DND-41 (cell line): Measurements from ENCODE around the gene IL1RL1.

Experiments used
- ATAC-seq: fragments of 200-7000 bp; cut with Tn5 transposase; 3 replicates; pipeline ENCODE4 v1.9.1; 2021; ENCODE audit warnings: low read depth; ENCODE audit not compliant: insufficient read depth
- DNase-seq: peaks from one replicate; pipeline ENCODE4 v3.0.0-alpha.2; 2020
- H2AFZ ChIP-seq: 2 replicates; pipeline ENCODE4 v1.6.0; 2012; ENCODE audit warnings: low read depth, low read length
- H3K27ac ChIP-seq: 2 replicates; pipeline ENCODE4 v1.5.1; 2012; ENCODE audit warnings: low read length, inconsistent platforms
- H3K27me3 ChIP-seq: fragments of 200-600 bp; sonication (generic); 2 replicates; pipeline ENCODE4 v1.6.0; 2012; ENCODE audit warnings: low read length, mild to moderate bottlenecking, inconsistent platforms; ENCODE audit not compliant: insufficient read depth, poor library complexity
- H3K36me3 ChIP-seq: 2 replicates; pipeline ENCODE4 v1.5.1; 2012; ENCODE audit warnings: low read length, inconsistent platforms; ENCODE audit not compliant: insufficient read depth
- H3K4me1 ChIP-seq: 2 replicates; pipeline ENCODE4 v1.5.1; 2012; ENCODE audit warnings: mild to moderate bottlenecking, low read length; ENCODE audit not compliant: insufficient read depth
- H3K4me2 ChIP-seq: 2 replicates; pipeline ENCODE4 v1.6.0; 2012; ENCODE audit warnings: mild to moderate bottlenecking, moderate library complexity, low read length, inconsistent platforms; ENCODE audit not compliant: insufficient read depth
- H3K4me3 ChIP-seq, 2 experiments: fragments of 200-600 bp in 1 of 2; shearing (Covaris generic) in 1 of 2; 2 replicates each; pipeline ENCODE4 v1.5.1; 2012 to 2016; ENCODE audit warnings: inconsistent platforms in 2 of 2, low read length in 2 of 2, mild to moderate bottlenecking in 2 of 2, low read depth in 1 of 2, moderate library complexity in 1 of 2
- H3K79me2 ChIP-seq: 2 replicates; pipeline ENCODE4 v1.6.0; 2012; ENCODE audit warnings: low read length, inconsistent platforms; ENCODE audit not compliant: insufficient read depth
- H3K9ac ChIP-seq: 2 replicates; pipeline ENCODE4 v1.6.0; 2012; ENCODE audit warnings: low read depth, mild to moderate bottlenecking, inconsistent platforms, low read length, moderate library complexity
- H3K9me3 ChIP-seq: 2 replicates; pipeline ENCODE4 v1.5.1; 2012; ENCODE audit warnings: low read length, moderate library complexity, mild to moderate bottlenecking, inconsistent platforms; ENCODE audit not compliant: insufficient read depth, severe bottlenecking
- H4K20me1 ChIP-seq: 2 replicates; pipeline ENCODE4 v1.6.0; 2012; ENCODE audit warnings: low read length; ENCODE audit not compliant: insufficient read depth
- EZH2 ChIP-seq: IDR thresholded peaks from 3 replicates; pipeline ENCODE4 v1.6.1; 2012; ENCODE audit warnings: borderline replicate concordance, low read depth, mild to moderate bottlenecking, moderate library complexity, low read length, inconsistent platforms; ENCODE audit not compliant: severe bottlenecking
- TF ChIP-seq, protein P1 (sequence below): IDR thresholded peaks from 2 replicates; pipeline ENCODE4 v1.5.1; 2012; ENCODE audit warnings: borderline replicate concordance, low read length, moderate library complexity, mild to moderate bottlenecking; ENCODE audit not compliant: poor library complexity, severe bottlenecking; ENCODE audit errors: extremely low read depth

IL1RL1 gene

DNA sequence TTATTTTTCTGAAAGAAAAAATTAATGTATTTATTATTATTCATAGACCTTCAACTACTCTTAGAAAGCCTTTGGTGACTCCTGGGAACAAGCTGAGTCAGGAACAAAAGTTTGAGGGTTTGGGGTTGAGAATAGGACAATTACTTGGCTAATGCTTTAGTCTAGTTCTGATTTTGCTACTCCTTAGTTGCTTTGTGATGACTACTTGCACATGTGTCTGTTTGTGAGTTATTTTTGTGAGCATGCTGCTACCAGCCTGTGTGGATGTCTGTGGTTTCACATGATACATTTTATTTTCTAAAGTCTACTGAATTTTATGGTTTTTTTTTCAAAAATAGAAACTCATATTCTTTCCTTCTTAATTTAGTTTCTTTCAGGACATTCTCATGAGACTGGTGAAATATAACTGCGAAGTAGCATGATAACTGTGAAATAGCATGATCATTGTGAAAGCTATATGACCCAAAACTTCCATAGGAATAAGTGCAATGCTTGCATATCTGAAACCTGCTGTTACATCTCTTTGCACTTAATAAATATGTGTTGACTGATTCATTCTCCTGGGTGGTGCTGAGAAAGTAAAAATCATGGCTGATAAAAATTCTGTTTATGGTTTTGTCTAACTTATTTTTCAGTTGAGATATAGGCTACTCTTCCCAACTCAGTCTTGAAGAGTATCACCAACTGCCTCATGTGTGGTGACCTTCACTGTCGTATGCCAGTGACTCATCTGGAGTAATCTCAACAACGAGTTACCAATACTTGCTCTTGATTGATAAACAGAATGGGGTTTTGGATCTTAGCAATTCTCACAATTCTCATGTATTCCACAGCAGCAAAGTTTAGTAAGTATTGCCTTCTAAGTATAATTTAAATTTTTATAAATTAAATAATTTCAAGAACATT is 26.4 kb downstream of the IL1RL1 start:
- Histone ChIP-seq H3K9me3 (no peaks in the 10 kb centered on the region), H3K27ac (no peak overlapping the region), H3K79me2 (no peaks in the 10 kb centered on the region), H3K4me1 (no peaks in the 10 kb centered on the region), H3K36me3 (no peaks in the 10 kb centered on the region), H2AFZ (no peak overlapping the region), H3K4me3 (no peak overlapping the region), H3K9ac (no peak overlapping the region), H3K27me3 (no peaks in the 10 kb centered on the region), H3K4me2 (no peak overlapping the region), H4K20me1 (no peaks in the 10 kb centered on the region)
- no peak for ATAC-seq
- DNase-seq: no peak
- no peak for TF ChIP-seq EZH2
- TF ChIP-seq, protein P1, sequence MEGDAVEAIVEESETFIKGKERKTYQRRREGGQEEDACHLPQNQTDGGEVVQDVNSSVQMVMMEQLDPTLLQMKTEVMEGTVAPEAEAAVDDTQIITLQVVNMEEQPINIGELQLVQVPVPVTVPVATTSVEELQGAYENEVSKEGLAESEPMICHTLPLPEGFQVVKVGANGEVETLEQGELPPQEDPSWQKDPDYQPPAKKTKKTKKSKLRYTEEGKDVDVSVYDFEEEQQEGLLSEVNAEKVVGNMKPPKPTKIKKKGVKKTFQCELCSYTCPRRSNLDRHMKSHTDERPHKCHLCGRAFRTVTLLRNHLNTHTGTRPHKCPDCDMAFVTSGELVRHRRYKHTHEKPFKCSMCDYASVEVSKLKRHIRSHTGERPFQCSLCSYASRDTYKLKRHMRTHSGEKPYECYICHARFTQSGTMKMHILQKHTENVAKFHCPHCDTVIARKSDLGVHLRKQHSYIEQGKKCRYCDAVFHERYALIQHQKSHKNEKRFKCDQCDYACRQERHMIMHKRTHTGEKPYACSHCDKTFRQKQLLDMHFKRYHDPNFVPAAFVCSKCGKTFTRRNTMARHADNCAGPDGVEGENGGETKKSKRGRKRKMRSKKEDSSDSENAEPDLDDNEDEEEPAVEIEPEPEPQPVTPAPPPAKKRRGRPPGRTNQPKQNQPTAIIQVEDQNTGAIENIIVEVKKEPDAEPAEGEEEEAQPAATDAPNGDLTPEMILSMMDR: no peak

DNA sequence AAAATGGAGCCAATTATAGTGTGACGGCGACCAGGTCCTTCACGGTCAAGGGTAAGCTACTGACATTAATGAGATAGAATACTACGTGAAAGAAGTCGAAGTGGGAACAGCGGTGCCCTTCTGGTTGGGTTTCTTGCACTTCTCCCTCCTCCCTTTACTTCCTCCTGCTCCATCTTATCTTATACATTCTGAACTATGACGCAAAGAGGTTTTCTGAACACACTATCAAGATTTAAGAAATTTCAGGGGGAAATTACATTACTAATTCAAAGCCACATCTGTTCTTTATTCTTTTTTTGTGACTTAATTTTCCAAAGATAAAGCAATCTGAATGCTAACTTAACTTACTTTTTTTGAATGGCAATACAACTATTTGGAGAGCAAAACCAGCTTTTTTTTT is 29.4 kb downstream of the IL1RL1 start:
- Histone ChIP-seq H3K9ac (no peak overlapping the region), H3K4me2 (no peak overlapping the region), H3K27me3 (no peaks in the 10 kb centered on the region), H3K4me3 (no peak overlapping the region), H3K79me2 (no peaks in the 10 kb centered on the region), H3K27ac (no peak overlapping the region), H4K20me1 (no peaks in the 10 kb centered on the region), H2AFZ (no peak overlapping the region), H3K9me3 (no peaks in the 10 kb centered on the region), H3K4me1 (no peaks in the 10 kb centered on the region), H3K36me3 (no peaks in the 10 kb centered on the region)
- DNase-seq (no peak), ATAC-seq (no peak)
- no peak for TF ChIP-seq EZH2
- TF ChIP-seq, protein P1: no peak

DNA sequence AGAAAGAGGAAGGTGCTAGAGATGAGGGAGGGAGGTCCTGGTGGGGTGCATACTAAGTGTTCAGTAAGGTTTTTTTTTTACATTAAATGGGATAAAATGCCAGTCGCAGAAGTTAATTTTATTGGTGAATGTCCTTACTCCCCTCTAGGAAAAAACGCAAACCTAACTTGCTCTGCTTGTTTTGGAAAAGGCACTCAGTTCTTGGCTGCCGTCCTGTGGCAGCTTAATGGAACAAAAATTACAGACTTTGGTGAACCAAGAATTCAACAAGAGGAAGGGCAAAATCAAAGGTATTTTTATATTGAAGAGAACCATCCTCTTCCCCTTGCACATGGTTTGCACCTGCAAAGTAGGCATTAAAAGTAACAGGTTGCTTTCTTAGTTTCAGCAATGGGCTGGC is 31.5 kb downstream of the IL1RL1 start:
- Histone ChIP-seq H3K27me3 (peaks cover 7% of the 10 kb centered on the region), H2AFZ (no peak overlapping the region), H4K20me1 (no peaks in the 10 kb centered on the region), H3K9me3 (no peaks in the 10 kb centered on the region), H3K36me3 (no peaks in the 10 kb centered on the region), H3K27ac (no peak overlapping the region), H3K4me1 (no peaks in the 10 kb centered on the region), H3K79me2 (no peaks in the 10 kb centered on the region), H3K9ac (no peak overlapping the region), H3K4me3 (no peak overlapping the region), H3K4me2 (no peak overlapping the region)
- DNase-seq (no peak), ATAC-seq (no peak)
- TF ChIP-seq, protein P1: no peak
- TF ChIP-seq EZH2: no peak
